ENCODE results near the gene PPP6R1.
A peak's percentile ranks its signal among the peaks of the same experiment; 100 is the strongest.

PPP6R1 gene

GRCh38 chr19:55301459-55302317 lies 42.9 kb upstream of the PPP6R1 start:
- H3K36me3 ChIP-seq (ENCODE audit: control insufficient read depth in 5 of 5, insufficient read depth in 5 of 5, low read length in 5 of 5) = no peaks in the 10 kb centered on the region
- H3K4me3 ChIP-seq (ENCODE audit: low read depth in 1 of 5, low read length in 5 of 5) = peak overlapping the region; percentile 47 to 61 (median 53)
- no peaks in the 10 kb centered on the region for H3K9me3 ChIP-seq (ENCODE audit: control insufficient read depth in 5 of 5, low read length in 5 of 5)
- H3K27me3 ChIP-seq (ENCODE audit: control insufficient read depth in 5 of 5, insufficient read depth in 4 of 5, low read length in 5 of 5) = peaks cover 0 to 6% (median 0%) of the 10 kb centered on the region in 5 donors
- no peak overlapping the region for H3K27ac ChIP-seq (ENCODE audit: low read depth, low read length)
- peak overlapping the region in 2 of 5 donors; percentile 39 to 63 for H3K9ac ChIP-seq (ENCODE audit: low read length in 5 of 5)
- peaks cover 0 to 11% (median 9%) of the 10 kb centered on the region in 5 donors for H3K4me1 ChIP-seq (ENCODE audit: control insufficient read depth in 5 of 5, insufficient read depth in 5 of 5, low read length in 5 of 5)

- Histone ChIP-seq H3K27ac (ENCODE audit: low read depth, low read length) (no peak overlapping the region), H3K27me3 (ENCODE audit: control insufficient read depth in 5 of 5, insufficient read depth in 4 of 5, low read length in 5 of 5) (peaks cover 0 to 6% (median 0%) of the 10 kb centered on the region in 5 donors), H3K9me3 (ENCODE audit: control insufficient read depth in 5 of 5, low read length in 5 of 5) (no peaks in the 10 kb centered on the region), H3K4me3 (ENCODE audit: low read depth in 1 of 5, low read length in 5 of 5) (peak overlapping the region in 1 of 5 donors; percentile 50), H3K9ac (ENCODE audit: low read length in 5 of 5) (no peak overlapping the region), H3K4me1 (ENCODE audit: control insufficient read depth in 5 of 5, insufficient read depth in 5 of 5, low read length in 5 of 5) (peaks cover 0 to 11% (median 9%) of the 10 kb centered on the region in 5 donors), H3K36me3 (ENCODE audit: control insufficient read depth in 5 of 5, insufficient read depth in 5 of 5, low read length in 5 of 5) (no peaks in the 10 kb centered on the region)
These were observed 42.2 kb upstream of the PPP6R1 start for GRCh38 chr19:55300886-55301458.

- H3K36me3 ChIP-seq (ENCODE audit: control insufficient read depth in 5 of 5, insufficient read depth in 5 of 5, low read length in 5 of 5) = no peaks in the 10 kb centered on the region
- H3K27ac ChIP-seq (ENCODE audit: low read depth, low read length) = no peak overlapping the region
- peaks cover 0 to 6% (median 0%) of the 10 kb centered on the region in 5 donors for H3K27me3 ChIP-seq (ENCODE audit: control insufficient read depth in 5 of 5, insufficient read depth in 4 of 5, low read length in 5 of 5)
- H3K4me1 ChIP-seq (ENCODE audit: control insufficient read depth in 5 of 5, insufficient read depth in 5 of 5, low read length in 5 of 5) = peaks cover 0 to 11% (median 9%) of the 10 kb centered on the region in 5 donors
- no peak overlapping the region for H3K9ac ChIP-seq (ENCODE audit: low read length in 5 of 5)
- H3K4me3 ChIP-seq (ENCODE audit: low read depth in 1 of 5, low read length in 5 of 5) = no peak overlapping the region
- H3K9me3 ChIP-seq (ENCODE audit: control insufficient read depth in 5 of 5, low read length in 5 of 5) = no peaks in the 10 kb centered on the region
These were observed 41.2 kb upstream of the PPP6R1 start for GRCh38 chr19:55299991-55300390.

DNA sequence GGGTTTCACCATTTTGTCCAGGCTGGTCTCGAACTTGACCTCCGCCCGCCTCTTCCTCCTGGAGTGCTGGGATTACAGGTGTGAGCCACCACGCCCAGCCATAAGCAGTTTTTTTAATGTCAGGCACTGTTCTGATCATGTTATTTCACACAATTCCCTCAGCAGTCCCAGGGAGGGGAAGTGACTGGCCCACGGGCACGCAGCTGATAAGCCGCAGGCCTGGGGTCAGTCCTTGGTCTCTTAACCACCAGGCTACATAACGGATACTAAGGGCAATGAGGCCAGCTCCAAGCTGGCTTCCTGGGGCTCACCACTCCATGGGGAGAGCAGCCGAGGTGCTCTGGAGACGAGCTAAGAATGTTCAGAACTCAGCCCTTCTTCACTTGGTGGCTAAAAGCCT lies 38.5 kb upstream of the PPP6R1 start:
- H3K27me3 ChIP-seq (ENCODE audit: control insufficient read depth in 5 of 5, insufficient read depth in 4 of 5, low read length in 5 of 5) = peaks cover 0 to 6% (median 0%) of the 10 kb centered on the region in 5 donors
- no peaks in the 10 kb centered on the region for H3K36me3 ChIP-seq (ENCODE audit: control insufficient read depth in 5 of 5, insufficient read depth in 5 of 5, low read length in 5 of 5)
- H3K27ac ChIP-seq (ENCODE audit: low read depth, low read length) = no peak overlapping the region
- peak overlapping the region in 1 of 5 donors; percentile 30 for H3K9ac ChIP-seq (ENCODE audit: low read length in 5 of 5)
- H3K9me3 ChIP-seq (ENCODE audit: control insufficient read depth in 5 of 5, low read length in 5 of 5) = no peaks in the 10 kb centered on the region
- H3K4me3 ChIP-seq (ENCODE audit: low read depth in 1 of 5, low read length in 5 of 5) = no peak overlapping the region
- H3K4me1 ChIP-seq (ENCODE audit: control insufficient read depth in 5 of 5, insufficient read depth in 5 of 5, low read length in 5 of 5) = peaks cover 0 to 11% (median 9%) of the 10 kb centered on the region in 5 donors

DNA sequence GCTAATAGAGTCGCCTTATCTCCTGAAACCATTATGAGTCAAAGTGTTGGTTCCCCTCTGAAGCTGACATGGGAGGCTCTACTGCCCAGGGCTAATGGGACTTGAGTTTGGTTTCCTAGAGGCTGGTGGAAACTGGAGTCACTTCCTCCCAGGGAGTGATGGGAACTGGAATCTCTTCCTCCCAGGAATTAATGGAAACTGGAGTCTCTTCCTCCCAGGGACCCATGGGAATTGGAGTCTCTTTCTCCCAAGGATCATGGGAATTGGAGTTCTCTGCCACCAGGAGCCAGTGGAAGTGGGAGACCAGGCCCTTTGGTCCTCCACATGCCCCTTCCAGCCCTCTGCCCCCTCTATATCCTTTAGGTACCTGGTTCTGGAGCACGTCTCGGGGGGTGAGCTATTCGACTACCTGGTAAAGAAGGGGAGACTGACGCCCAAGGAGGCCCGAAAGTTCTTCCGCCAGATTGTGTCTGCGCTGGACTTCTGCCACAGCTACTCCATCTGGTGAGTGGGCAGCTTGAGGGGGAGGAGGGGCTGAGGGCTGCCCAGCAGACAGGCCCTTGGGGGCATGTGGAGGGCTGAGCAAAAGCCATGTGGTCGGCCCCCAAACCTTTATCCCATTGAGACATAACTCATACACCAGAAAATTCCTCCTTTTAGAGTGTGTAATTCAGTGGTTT lies 30.4 kb upstream of the PPP6R1 start:
- H3K9ac ChIP-seq (ENCODE audit: low read length in 5 of 5) = no peak overlapping the region
- no peak overlapping the region for H3K27ac ChIP-seq (ENCODE audit: low read depth, low read length)

DNA sequence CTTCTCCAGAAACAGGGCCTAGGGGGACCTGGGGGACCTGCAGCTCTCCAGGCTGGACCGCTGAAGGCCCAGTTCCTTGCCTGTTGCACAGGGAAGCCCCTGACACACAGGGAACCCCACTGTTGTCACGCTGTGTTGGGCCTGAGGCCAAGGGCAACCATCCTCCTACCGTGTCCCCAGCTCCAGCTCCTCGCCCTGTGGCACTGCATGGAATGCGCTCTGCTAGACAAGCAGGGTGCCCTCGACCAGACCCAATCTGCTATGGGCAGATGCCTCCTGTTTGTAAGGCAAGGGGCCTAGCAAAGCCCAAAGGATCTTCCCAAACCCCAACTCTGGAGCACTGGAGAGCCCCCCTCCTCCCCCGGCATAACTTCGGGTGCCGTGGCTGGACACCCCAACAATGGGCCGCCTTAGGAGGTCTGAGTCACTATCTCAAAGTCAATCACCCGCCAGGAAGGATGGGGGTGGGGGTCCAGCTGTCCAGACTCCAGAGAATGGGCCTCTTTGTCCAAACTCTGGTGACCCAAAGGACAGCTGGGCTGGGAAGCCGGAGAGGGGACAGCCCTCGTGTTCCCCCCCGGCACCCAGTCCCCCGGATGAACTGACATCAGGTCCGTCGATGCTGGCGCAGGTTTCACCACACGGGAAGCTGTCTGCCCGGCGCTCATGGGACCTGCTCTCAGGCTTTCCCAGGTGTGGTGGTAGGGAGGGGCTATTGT lies 28.7 kb upstream of the PPP6R1 start:
- no peaks in the 10 kb centered on the region for H3K9me3 ChIP-seq (ENCODE audit: control insufficient read depth in 5 of 5, low read length in 5 of 5)
- H3K27me3 ChIP-seq (ENCODE audit: control insufficient read depth in 5 of 5, insufficient read depth in 4 of 5, low read length in 5 of 5) = peaks cover 8 to 22% (median 14%) of the 10 kb centered on the region in 5 donors
- H3K9ac ChIP-seq (ENCODE audit: low read length in 5 of 5) = no peak overlapping the region
- H3K36me3 ChIP-seq (ENCODE audit: control insufficient read depth in 5 of 5, insufficient read depth in 5 of 5, low read length in 5 of 5) = no peaks in the 10 kb centered on the region
- H3K4me1 ChIP-seq (ENCODE audit: control insufficient read depth in 5 of 5, insufficient read depth in 5 of 5, low read length in 5 of 5) = no peaks in the 10 kb centered on the region
- H3K27ac ChIP-seq (ENCODE audit: low read depth, low read length) = no peak overlapping the region
- no peak overlapping the region for H3K4me3 ChIP-seq (ENCODE audit: low read depth in 1 of 5, low read length in 5 of 5)

More for the DNA sequence above, 30.4 kb upstream of the PPP6R1 start:
- H3K36me3 ChIP-seq (ENCODE audit: control insufficient read depth in 5 of 5, insufficient read depth in 5 of 5, low read length in 5 of 5) = no peaks in the 10 kb centered on the region
- no peaks in the 10 kb centered on the region for H3K9me3 ChIP-seq (ENCODE audit: control insufficient read depth in 5 of 5, low read length in 5 of 5)
- H3K27me3 ChIP-seq (ENCODE audit: control insufficient read depth in 5 of 5, insufficient read depth in 4 of 5, low read length in 5 of 5) = peaks cover 0 to 14% (median 5%) of the 10 kb centered on the region in 5 donors
- H3K4me3 ChIP-seq (ENCODE audit: low read depth in 1 of 5, low read length in 5 of 5) = no peak overlapping the region
- no peaks in the 10 kb centered on the region for H3K4me1 ChIP-seq (ENCODE audit: control insufficient read depth in 5 of 5, insufficient read depth in 5 of 5, low read length in 5 of 5)

DNA sequence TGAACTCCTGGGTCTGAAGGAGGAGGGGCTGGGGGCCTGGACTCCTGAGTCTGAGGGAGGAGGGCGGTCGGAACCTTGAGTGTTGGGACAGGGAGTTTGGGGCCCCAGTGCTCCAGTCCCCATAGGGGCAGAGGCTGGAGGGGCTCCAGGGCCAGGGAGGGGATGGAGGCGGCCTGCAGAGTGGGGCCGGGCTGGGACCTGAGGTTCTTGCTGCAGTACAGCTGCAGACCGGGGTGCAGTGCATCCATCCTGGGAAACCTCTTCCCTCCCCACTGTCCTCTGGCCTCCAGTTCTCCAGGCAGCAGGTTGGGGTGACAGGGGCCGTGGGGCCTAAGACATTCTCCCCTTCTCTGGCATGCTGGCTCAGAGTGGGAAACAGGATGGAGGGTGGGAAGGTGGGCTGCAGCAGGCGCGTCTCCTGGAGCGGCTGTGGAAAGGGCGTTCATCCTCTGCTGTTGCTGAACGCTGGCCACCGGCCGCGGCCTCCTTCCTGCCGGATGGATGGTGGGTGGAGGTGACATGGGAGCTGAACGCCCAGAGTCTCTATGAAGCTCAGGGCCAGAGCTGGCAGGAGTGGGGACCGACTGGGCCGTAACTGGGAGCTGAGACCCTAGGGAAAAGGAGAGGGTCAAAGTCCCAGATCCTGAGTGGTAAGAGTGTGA lies 26.5 kb upstream of the PPP6R1 start:
- Histone ChIP-seq H3K9me3 (ENCODE audit: control insufficient read depth in 5 of 5, low read length in 5 of 5) (no peaks in the 10 kb centered on the region), H3K27ac (ENCODE audit: low read depth, low read length) (no peak overlapping the region), H3K27me3 (ENCODE audit: control insufficient read depth in 5 of 5, insufficient read depth in 4 of 5, low read length in 5 of 5) (peaks cover 8 to 22% (median 14%) of the 10 kb centered on the region in 5 donors), H3K36me3 (ENCODE audit: control insufficient read depth in 5 of 5, insufficient read depth in 5 of 5, low read length in 5 of 5) (no peaks in the 10 kb centered on the region), H3K4me1 (ENCODE audit: control insufficient read depth in 5 of 5, insufficient read depth in 5 of 5, low read length in 5 of 5) (peaks cover 0 to 9% (median 5%) of the 10 kb centered on the region in 5 donors), H3K4me3 (ENCODE audit: low read depth in 1 of 5, low read length in 5 of 5) (no peak overlapping the region), H3K9ac (ENCODE audit: low read length in 5 of 5) (no peak overlapping the region)

DNA sequence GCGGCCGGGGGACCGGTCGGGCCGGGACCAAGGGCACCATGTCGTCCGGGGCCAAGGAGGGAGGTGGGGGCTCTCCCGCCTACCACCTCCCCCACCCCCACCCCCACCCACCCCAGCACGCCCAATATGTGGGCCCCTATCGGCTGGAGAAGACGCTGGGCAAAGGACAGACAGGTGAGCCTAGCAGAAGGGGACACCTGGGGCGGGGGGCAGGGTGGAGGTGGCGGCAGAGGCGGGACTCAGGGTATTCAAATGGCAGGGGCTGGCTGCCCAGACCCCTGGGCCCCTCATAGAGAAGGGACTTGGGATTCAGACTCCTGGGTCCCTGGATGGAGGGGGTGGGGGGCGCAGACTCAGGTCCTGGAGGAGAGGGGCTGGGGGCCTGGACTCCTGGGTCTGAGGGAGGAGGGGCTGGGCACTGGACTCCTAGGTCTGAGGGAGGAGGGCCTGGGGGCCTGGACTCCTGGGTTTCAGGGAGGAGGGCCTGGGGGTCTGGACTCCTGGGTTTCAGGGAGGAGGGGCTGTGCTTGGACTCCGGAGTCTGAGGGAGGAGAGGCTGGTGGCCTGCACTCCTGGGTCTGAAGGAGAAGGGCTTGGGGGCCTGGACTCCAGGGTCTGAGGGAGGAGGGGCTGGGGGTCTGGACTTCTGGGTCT lies 25.7 kb upstream of the PPP6R1 start:
- no peak overlapping the region for H3K4me3 ChIP-seq (ENCODE audit: low read depth in 1 of 5, low read length in 5 of 5)
- H3K27ac ChIP-seq (ENCODE audit: low read depth, low read length) = no peak overlapping the region
- H3K27me3 ChIP-seq (ENCODE audit: control insufficient read depth in 5 of 5, insufficient read depth in 4 of 5, low read length in 5 of 5) = peaks cover 8 to 22% (median 14%) of the 10 kb centered on the region in 5 donors
- no peaks in the 10 kb centered on the region for H3K36me3 ChIP-seq (ENCODE audit: control insufficient read depth in 5 of 5, insufficient read depth in 5 of 5, low read length in 5 of 5)
- H3K9ac ChIP-seq (ENCODE audit: low read length in 5 of 5) = no peak overlapping the region
- H3K4me1 ChIP-seq (ENCODE audit: control insufficient read depth in 5 of 5, insufficient read depth in 5 of 5, low read length in 5 of 5) = peaks cover 0 to 16% (median 8%) of the 10 kb centered on the region in 5 donors
- no peaks in the 10 kb centered on the region for H3K9me3 ChIP-seq (ENCODE audit: control insufficient read depth in 5 of 5, low read length in 5 of 5)
